ENCODE results near the gene VASN.

DNA sequence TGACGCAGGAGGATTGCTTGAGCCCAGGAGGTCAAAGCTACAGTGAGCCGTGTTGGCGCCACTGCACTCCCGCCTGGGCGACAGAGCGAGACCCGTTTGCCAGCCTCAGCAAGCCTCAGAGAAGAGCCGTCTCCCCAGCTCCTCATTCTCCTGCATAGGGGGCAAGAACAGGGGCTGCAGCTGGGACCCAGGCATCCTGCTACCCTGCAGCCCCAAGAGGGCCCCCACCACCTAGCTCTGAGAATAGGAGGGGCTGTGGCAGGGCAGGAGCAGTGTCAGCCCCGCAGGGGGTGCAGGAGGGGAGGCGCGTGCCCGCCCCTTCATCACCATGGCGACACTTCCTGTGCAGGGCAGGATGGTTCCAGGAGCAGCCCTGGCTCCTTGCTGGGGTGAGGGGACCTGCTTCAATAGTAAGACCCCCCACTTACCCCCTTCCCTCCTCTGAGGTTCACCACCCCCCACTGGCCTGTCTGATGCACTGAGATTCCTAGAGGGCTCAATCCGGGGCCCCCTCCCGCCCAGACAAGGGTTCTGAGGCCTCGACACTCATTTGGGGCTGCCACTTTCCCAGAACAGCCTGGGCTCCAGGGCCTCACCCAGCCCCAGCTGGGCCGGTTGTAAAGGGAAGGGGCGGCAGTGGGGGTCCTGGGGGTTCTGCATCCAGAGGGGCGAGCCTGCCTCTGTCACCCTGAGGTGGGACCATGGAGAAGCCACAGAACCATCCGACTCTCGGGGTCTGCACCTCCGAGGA is 20.2 kb downstream of the VASN start:
- TF ChIP-seq POLR2A (IDR thresholded peaks at IDR 0.05): no peak
- TF ChIP-seq, protein P1, sequence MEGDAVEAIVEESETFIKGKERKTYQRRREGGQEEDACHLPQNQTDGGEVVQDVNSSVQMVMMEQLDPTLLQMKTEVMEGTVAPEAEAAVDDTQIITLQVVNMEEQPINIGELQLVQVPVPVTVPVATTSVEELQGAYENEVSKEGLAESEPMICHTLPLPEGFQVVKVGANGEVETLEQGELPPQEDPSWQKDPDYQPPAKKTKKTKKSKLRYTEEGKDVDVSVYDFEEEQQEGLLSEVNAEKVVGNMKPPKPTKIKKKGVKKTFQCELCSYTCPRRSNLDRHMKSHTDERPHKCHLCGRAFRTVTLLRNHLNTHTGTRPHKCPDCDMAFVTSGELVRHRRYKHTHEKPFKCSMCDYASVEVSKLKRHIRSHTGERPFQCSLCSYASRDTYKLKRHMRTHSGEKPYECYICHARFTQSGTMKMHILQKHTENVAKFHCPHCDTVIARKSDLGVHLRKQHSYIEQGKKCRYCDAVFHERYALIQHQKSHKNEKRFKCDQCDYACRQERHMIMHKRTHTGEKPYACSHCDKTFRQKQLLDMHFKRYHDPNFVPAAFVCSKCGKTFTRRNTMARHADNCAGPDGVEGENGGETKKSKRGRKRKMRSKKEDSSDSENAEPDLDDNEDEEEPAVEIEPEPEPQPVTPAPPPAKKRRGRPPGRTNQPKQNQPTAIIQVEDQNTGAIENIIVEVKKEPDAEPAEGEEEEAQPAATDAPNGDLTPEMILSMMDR (IDR thresholded peaks at IDR 0.05): no peak

All from breast epithelium (tissue), 3 donors.